Caco-2 (cell line): ENCODE data around the gene PLPP7. TPM values are rescaled to one million over a fixed set of nuclear protein-coding genes. Genes with fewer than 3 reads are reported as not detected.

ENCODE experiments used
- BruUV-seq: library from RNA; stranded (reverse); fragments of 400-500 nt; replicated peaks from 2 replicates; lab custom pipeline; 2021; lab: Mats Ljungman, UMichigan
- CTCF ChIA-PET: fragments of 300-600 bp; sonication (Branson Sonifier 250); formaldehyde crosslinking; loops from one replicate; lab custom pipeline; 2022; ENCODE audit warnings: antibody characterized with exemption; lab: Charles Lee
- POLR2A ChIA-PET: fragments of 300-600 bp; sonication (Branson Sonifier 250); formaldehyde crosslinking; loops from one replicate; lab custom pipeline; 2022; ENCODE audit warnings: antibody characterized with exemption; lab: Charles Lee
- DNase-seq, 2 experiments: peaks; one replicate each; pipeline versions ENCODE4 v3.0.0 to v3.0.0-alpha.2; 2020 to 2022
- H3K27me3 ChIP-seq: replicated peaks from 2 replicates; pipeline ENCODE4 v1.6.0; 2011; ENCODE audit warnings: low read length; ENCODE audit not compliant: control insufficient read depth, insufficient read depth
- H3K36me3 ChIP-seq: 2 replicates; pipeline ENCODE4 v1.5.1; 2011; ENCODE audit warnings: low read length; ENCODE audit not compliant: control insufficient read depth, insufficient read depth
- H3K4me1 ChIP-seq: fragments of 250-450 bp; sonication (Bioruptor Pico); 2 replicates; pipeline ENCODE4 v1.5.1; 2020; ENCODE audit warnings: mild to moderate bottlenecking
- H3K4me3 ChIP-seq: 2 replicates; pipeline ENCODE4 v1.5.1; 2011; ENCODE audit warnings: low read depth, mild to moderate bottlenecking, control low read depth, low read length
- H3K9me3 ChIP-seq: fragments of 250-450 bp; sonication (Bioruptor Pico); 2 replicates; pipeline ENCODE4 v1.5.1; 2020; ENCODE audit warnings: mild to moderate bottlenecking, moderate library complexity
- H3K27ac Mint-ChIP-seq: one replicate; pipeline ENCODE4 v1.8.0; 2022; ENCODE audit warnings: mixed read lengths; ENCODE audit not compliant: unreplicated experiment
- H3K27me3 Mint-ChIP-seq: one replicate; pipeline ENCODE4 v1.8.0; 2022; ENCODE audit warnings: mixed read lengths; ENCODE audit not compliant: insufficient read depth, unreplicated experiment
- H3K36me3 Mint-ChIP-seq: one replicate; pipeline ENCODE4 v1.8.0; 2022; ENCODE audit warnings: mild to moderate bottlenecking, mixed read lengths; ENCODE audit not compliant: insufficient read depth, unreplicated experiment
- H3K4me1 Mint-ChIP-seq: one replicate; pipeline ENCODE4 v1.8.0; 2022; ENCODE audit warnings: low read depth, mixed read lengths; ENCODE audit not compliant: unreplicated experiment
- H3K4me3 Mint-ChIP-seq: one replicate; pipeline ENCODE4 v1.8.0; 2022; ENCODE audit warnings: mild to moderate bottlenecking, moderate library complexity, mixed read lengths; ENCODE audit not compliant: unreplicated experiment
- H3K9me3 Mint-ChIP-seq: one replicate; pipeline ENCODE4 v1.8.0; 2022; ENCODE audit warnings: mixed read lengths; ENCODE audit not compliant: unreplicated experiment
- CTCF ChIP-seq, 2 experiments: fragments of 200-600 bp in 1 of 2; IDR thresholded peaks; 1 replicate in 1 of 2; 2 replicates in 1 of 2; pipeline versions ENCODE4 v1.5.1 to v1.8.0; 2011 to 2022; ENCODE audit warnings: antibody characterized with exemption in 1 of 2, control low read depth in 1 of 2, inconsistent platforms in 1 of 2, low read depth in 1 of 2, low read length in 1 of 2, mild to moderate bottlenecking in 1 of 2, moderate library complexity in 1 of 2; ENCODE audit not compliant: insufficient read depth in 1 of 2, severe bottlenecking in 1 of 2, unreplicated experiment in 1 of 2
- intact Hi-C: fragments of 100-400 bp; cut with micrococcal nuclease; formaldehyde crosslinking; loops from one replicate; pipeline ENCODE4 v1.10.0; 2022; ENCODE audit not compliant: unreplicated experiment
- total RNA-seq: library from RNA; stranded (reverse); gene quantifications from 2 replicates; pipeline ENCODE4 v1.2.3, GENCODE V29; 2022

Gene PLPP7
- total RNA-seq, 1 experiment from 2014 or later: 0.11 TPM

- no peak for TF ChIP-seq CTCF (IDR thresholded peaks at IDR 0.05; ENCODE audit: insufficient read depth in 1 of 2, low read depth in 1 of 2, low read length in 1 of 2, severe bottlenecking in 1 of 2, unreplicated experiment in 1 of 2)
- ChIA-PET POLR2A (no interaction called here), CTCF (no interaction called here)
- Mint-ChIP-seq H3K4me3 (no peak overlapping the region), H3K27me3 (peaks cover 2% of the 10 kb centered on the region), H3K4me1 (no peaks in the 10 kb centered on the region), H3K36me3 (no peaks in the 10 kb centered on the region), H3K27ac (no peak overlapping the region), H3K9me3 (no peaks in the 10 kb centered on the region)
- BruUV-seq: no TSS peak
- no peaks in the 10 kb centered on the region for H3K36me3 ChIP-seq
- intact Hi-C loops: no loop called here
- H3K4me3 ChIP-seq: no peak overlapping the region
- no peaks in the 10 kb centered on the region; the same call in 1 of the 2 replicates for H3K27me3 ChIP-seq
- no peaks in the 10 kb centered on the region for H3K4me1 ChIP-seq
- DNase-seq: no peak
- no peaks in the 10 kb centered on the region for H3K9me3 ChIP-seq
Observed at GRCh38 chr9:131271506-131271931, 18.0 kb upstream of the PLPP7 start.

- Histone ChIP-seq H3K9me3 (no peaks in the 10 kb centered on the region), H3K36me3 (no peaks in the 10 kb centered on the region), H3K27me3 (no peaks in the 10 kb centered on the region; the same call in 1 of the 2 replicates), H3K4me3 (no peak overlapping the region), H3K4me1 (no peaks in the 10 kb centered on the region)
- Mint-ChIP-seq H3K27ac (no peak overlapping the region), H3K4me1 (no peaks in the 10 kb centered on the region), H3K27me3 (peaks cover 2% of the 10 kb centered on the region), H3K9me3 (no peaks in the 10 kb centered on the region), H3K4me3 (no peak overlapping the region), H3K36me3 (no peaks in the 10 kb centered on the region)
- no peak for TF ChIP-seq CTCF (IDR thresholded peaks at IDR 0.05; ENCODE audit: insufficient read depth in 1 of 2, low read depth in 1 of 2, low read length in 1 of 2, severe bottlenecking in 1 of 2, unreplicated experiment in 1 of 2)
- no peak for DNase-seq
- ChIA-PET CTCF (no interaction called here), POLR2A (no interaction called here)
- no TSS peak for BruUV-seq
- intact Hi-C loops: no loop called here
Observed at GRCh38 chr9:131272212-131272611, 17.3 kb upstream of the PLPP7 start.

GRCh38 chr9:131273146-131273855, 16.2 kb upstream of the PLPP7 start:
- no peaks in the 10 kb centered on the region; the same call in 1 of the 2 replicates for H3K27me3 ChIP-seq
- H3K27me3 Mint-ChIP-seq: peaks cover 2% of the 10 kb centered on the region
- H3K9me3 ChIP-seq: no peaks in the 10 kb centered on the region
- no peaks in the 10 kb centered on the region for H3K36me3 ChIP-seq
- H3K4me1 Mint-ChIP-seq: no peaks in the 10 kb centered on the region
- CTCF ChIA-PET: interaction anchor here (0.5 kb wide), 1 partner anchor 44 kb away, joined by 5 read pairs; no protein-coding TSS in a partner anchor
- intact Hi-C loops: no loop called here
- H3K4me3 ChIP-seq: no peak overlapping the region
- H3K4me1 ChIP-seq: peaks cover 3% of the 10 kb centered on the region
- no peak for TF ChIP-seq CTCF (IDR thresholded peaks at IDR 0.05; ENCODE audit: insufficient read depth in 1 of 2, low read depth in 1 of 2, low read length in 1 of 2, severe bottlenecking in 1 of 2, unreplicated experiment in 1 of 2)
- H3K36me3 Mint-ChIP-seq: no peaks in the 10 kb centered on the region
- DNase-seq: no peak
- H3K9me3 Mint-ChIP-seq: no peaks in the 10 kb centered on the region
- POLR2A ChIA-PET: no interaction called here
- no peak overlapping the region for H3K4me3 Mint-ChIP-seq
- no peak overlapping the region for H3K27ac Mint-ChIP-seq
- BruUV-seq: no TSS peak
